DMS79 (cell line): ENCODE results near the gene ADAMTSL1.
A peak's percentile ranks its signal among the peaks of the same experiment; 100 is the strongest.

Source experiments
- DNase-seq: peaks from one replicate; lab custom pipeline; 2025; lab: John Stamatoyannopoulos, UW

Gene ADAMTSL1

DNA sequence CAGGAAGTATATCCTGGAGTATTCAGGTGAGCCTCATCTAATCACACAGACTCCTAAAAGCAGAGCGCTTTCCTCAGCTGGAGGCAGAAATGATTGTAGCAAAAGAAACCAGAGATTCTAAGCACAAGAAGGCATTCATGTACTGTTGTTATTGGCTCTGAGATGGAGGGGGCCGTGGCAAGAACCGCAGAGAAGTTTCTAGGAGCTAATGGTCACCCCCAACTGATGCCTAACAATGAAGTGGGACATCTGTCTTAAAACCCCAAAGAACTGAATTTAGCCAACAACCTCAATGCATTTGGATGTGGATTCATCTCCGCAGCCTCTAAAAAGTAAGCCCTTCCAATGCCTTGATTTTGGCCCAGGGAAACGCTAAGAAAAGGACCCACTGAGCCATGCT, 76.3 kb downstream of the ADAMTSL1 start:
- no peak for DNase-seq

DNA sequence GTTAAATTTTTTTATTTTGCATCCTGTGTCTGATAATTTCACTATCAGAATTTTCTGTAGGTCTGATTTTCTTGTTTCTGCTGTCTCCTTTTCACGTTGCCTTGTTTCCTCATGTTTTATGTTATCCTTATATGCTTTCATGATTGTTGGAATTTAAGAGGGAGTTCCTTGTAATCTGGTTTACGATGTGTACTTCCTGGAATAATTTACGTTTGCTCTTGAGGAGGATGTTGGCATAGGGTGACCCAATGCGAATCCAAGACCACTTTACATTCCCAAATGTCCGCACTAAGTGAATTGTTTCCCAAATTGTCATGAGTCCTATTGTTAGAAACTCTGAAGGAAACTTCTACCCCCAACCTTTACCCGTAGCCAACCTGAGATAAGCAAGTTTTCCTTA, 80.3 kb downstream of the ADAMTSL1 start:
- DNase-seq: no peak

DNA sequence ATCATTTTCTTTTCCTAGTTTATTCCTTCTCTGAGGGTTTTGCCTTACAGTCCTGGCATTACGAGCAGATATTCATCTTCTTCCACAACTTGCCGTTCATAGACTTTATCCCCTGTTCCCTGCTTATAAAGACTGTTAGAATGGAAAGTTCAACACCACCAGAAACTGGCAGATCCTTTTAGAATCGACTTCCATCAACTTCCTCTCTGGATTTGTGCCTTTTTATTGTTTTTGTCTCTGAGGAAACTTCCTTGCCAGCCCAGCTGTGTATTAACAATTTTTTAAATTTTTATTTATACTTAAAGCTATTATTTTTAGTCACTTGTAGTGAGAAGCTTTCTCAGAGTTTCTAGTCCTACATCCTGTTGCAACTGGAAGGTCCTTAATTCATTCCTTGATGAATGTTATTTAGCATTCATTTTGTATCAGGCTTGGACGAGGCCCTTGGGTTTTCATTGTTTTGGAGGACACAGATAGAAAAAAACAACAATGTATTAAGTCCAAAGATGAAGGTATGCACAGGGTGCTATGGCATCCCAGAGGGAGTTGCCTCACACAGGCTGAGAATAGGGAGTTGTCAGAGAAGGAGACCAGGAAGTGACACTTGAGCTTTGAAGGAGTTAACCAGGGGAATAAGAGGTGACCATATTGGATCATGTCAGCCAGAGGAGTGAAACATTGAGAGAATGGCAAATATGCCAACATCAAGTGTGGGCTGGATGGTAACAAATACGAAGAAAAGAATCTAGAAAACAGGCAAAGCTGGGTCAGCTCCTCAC, 81.3 kb downstream of the ADAMTSL1 start:
- no peak for DNase-seq

DNA sequence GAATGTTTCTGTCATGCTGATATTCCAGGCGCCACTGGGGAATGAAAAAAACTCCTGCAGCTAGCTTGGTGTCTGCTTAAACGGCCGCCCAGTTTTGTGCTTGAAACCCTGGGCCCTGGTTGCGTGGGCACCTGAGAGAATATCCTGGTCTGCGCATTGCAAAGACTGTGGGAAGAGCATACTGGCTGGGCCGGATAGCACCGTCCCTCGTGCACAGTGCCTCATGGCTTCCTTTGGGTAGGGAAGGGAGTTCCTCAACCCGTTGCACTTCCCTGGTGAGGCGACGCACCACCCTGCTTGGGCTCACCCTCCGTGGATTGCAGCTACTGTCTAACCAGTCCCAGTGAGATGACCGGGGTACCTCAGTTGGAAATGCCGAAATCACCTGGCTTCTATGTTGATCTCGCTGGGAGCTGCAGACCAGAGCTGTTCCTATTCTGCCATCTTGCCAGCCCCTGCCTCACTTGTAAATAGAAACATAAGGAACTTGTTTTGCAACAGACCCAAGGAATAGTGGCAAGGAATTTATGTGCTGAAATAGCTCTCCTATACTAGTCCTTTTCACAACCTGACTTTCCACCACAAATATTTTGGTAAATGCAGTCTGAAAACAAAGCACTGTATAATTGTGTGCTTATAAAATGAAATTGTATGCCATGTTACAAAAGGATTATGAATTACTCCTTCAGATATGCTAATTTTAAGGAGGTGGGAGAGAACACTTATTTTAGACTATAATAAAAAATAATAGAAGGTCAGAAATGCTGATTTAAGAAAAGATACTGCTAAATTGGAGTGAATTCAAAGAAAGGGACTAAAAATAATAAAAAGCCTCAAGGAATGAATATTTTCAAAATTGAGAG, 90.3 kb downstream of the ADAMTSL1 start:
- no peak for DNase-seq

- DNase-seq: no peak
These were observed 92.2 kb downstream of the ADAMTSL1 start for GRCh38 chr9:18566121-18566520.

- DNase-seq: no peak
These were observed 95.0 kb downstream of the ADAMTSL1 start for GRCh38 chr9:18568973-18569372.

DNA sequence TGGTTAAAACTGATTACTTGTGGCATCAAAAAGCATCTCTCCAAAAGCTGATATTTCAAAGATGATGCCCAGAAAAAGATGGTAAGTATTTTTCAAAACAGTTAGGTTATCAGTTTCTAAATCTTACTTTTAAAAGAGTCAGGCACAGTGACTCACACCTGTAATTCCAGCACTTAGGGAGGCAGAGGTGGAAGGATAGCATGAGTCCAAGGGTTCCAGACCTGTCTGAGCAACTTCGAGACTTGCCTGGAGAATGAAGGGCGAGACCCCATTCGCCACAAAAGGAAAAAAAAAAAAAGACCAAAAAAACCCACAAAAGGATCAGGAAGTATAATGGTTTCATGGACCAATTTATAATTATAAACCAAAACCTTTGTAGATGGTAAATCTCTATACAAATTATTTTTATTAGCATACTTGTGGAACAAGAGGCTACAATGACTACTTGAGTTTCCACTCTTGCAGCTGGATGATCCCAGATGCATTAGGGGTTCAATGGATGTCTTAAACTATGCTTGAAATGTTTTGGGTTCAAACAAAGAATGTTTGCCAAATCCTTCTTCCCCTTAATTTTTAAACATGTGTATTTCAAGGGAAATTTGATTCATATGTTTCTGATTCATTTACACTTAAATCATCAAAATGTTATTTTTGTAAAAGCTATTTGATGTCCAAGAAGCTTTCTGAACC, 96.1 kb downstream of the ADAMTSL1 start:
- peak; percentile 16 for DNase-seq

GRCh38 chr9:18573021-18573556, 99.1 kb downstream of the ADAMTSL1 start:
- no peak for DNase-seq

DNA sequence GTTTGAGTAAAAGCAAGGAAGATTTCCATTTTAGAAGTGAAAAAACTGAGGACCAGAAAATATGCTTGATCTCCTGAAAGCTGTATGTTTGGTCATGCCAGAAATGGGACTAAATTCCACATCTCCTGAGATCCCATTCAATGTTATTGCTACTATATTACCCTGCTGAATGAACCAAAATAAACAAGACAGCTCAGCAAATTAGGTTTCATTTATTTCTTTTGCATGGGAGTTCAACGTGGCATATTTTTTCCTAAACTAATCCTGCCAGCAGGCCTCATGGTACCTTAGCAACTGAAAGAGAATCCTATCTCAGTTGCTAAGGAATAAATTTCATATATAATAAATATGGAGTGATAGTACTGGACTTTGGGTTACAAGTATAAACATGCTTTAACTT, 101.7 kb downstream of the ADAMTSL1 start:
- no peak for DNase-seq

- DNase-seq: no peak
These were observed 105.6 kb downstream of the ADAMTSL1 start for GRCh38 chr9:18579536-18579935.

- DNase-seq: no peak
These were observed 106.2 kb downstream of the ADAMTSL1 start for GRCh38 chr9:18580151-18580550.

DNA sequence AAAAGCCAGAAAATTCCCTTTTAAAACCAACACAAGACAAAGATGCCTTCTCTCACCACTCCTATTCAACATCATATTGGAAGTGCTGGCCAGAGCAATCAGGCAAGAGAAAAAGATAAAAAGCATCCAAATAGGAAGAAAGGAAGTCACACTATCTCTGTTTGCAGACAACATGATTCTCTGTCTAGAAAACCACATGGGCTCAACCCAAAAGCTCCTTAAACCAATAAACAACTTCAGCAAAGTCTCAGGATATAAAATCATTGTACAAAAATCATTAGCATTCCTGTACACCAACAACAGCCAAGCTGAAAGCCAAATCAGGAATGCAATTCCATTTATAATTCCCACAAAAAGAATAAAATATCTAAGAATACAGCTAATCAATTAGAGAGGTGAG, 112.0 kb downstream of the ADAMTSL1 start:
- DNase-seq: no peak

- no peak for DNase-seq
These were observed 114.0 kb downstream of the ADAMTSL1 start for GRCh38 chr9:18588002-18588401.

DNA sequence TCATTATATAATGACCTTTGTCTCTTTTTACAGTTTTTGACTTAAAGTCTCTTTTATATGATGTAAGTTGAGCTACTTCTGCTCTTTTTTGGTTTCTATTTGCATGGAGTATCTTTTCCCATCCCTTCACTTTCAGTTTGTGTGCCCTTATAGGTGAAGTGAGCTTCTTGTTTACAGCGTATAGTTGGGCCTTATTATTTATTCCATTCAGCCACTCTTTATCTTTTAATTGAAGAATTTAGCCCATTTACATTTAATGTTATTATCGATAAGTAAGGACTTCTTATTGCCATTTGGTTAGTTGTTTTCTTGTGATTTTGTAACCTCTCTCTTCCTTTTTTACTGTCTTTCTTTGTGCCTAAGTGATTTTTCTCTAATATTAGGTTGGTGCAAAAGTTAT, 117.3 kb downstream of the ADAMTSL1 start:
- no peak for DNase-seq

DNA sequence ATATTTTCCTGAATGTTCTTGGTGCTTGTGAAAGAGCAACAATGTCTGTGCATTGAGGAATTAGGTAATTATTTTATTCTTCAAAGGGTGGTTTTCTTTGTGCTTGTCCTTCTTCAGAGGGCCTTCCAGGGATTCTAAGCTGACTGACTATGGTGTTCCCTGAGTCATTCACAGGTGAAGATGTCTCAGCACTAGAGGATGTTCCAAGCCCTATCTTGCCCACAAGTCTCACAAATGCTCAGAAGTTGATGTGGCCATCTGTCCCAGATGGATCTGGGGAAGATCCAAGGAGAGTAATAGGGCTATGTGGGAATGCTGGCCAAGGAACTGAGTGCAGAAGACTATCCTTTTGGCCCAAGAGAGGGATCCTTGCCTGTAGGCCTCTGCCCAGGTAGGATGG, 120.9 kb downstream of the ADAMTSL1 start:
- DNase-seq: no peak

- no peak for DNase-seq
These were observed 121.6 kb downstream of the ADAMTSL1 start for GRCh38 chr9:18595597-18595996.

GRCh38 chr9:18596920-18597319, 123.0 kb downstream of the ADAMTSL1 start:
- no peak for DNase-seq

DNA sequence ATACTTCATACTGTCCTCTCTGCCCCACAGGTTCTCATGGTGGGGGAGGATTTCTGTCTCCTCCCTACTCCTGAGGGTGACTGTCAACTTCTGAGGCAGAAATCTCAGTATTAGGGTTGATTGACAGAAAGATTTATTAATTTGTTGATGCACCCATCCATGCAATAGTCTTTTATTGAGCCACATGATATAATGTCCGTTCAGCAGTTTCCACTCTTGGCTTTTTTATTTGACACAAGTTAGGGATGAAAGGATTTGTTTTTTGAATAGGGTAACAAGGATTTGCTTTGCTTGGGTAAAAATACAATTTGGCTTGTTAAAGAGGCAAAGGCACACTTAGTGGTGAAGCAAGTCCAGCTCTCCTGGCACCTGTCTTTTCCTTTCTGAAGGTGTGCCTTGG, 125.0 kb downstream of the ADAMTSL1 start:
- DNase-seq: no peak

DNA sequence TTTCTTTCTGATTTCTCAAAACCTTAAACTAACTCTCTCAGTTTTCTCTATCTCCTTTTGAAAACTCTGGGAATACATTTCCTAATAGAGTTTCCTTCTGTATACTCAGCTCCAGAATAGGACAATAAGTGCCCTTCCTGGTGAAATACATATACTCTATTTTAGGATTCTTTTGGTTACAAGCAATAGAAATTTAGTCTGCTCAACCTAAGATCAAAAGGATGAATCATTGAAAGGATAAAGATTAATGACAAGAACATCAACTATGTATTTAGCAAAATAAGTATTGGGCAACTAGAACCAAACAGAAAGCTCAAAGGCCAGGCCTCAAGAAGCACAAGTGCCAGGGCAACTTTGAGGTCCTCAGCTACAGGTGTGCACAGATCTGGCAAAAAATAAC, 127.1 kb downstream of the ADAMTSL1 start:
- no peak for DNase-seq

GRCh38 chr9:18601956-18602355, 128.0 kb downstream of the ADAMTSL1 start:
- no peak for DNase-seq

DNA sequence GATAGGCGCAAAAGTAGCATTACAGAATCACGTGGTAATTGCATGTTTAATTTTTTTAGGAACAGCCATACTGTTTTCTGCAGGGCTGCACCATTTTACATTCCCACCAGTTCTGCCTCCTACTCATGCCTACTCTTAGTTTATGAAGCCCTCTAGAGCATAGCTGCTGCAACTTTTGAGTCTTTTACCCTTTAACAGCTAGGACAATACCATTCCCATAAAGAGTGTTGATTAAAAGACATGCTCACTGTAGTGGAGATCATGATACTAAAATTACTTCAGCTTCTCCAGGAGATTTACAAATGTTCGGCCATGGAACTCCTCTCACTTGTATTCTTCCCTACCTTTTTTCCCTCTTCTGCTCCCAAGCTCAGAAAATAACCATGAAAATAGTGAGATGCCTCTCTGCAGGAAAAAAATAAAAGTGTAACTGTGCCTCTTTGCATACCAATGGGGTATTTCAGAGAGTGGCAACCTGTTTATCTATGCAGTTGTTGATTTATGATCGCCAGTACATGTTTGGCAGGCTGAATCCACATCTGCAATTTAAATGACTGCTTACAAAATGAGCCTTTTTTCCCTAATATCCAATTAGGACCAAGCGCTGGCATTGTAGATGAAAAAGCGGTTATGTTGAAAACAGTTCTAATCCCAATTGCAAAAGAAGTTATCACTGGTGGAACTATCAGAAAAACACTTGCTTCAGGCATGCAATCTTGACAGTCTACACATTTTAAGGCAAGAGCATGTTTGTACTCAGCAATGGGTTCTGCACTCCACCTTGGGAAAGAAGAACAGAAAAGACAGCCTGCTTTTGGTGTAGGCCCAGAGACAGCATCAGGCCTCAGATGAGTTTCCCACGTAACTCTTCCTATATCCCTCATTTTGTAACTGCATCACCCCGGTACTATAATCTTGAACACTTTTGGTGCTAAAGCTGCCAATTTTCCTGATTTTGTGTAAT, 131.1 kb downstream of the ADAMTSL1 start:
- DNase-seq: no peak
